Left colon (tissue), 2 donors: ENCODE measurements around the gene TNS3. TPM values are rescaled to one million over a fixed set of nuclear protein-coding genes. Genes with fewer than 3 reads are reported as not detected.

Source experiments
- ATAC-seq: fragments of 200-7000 bp; cut with Tn5 transposase; one replicate; pipeline ENCODE4 v1.9.1; 2020; ENCODE audit warnings: mild to moderate bottlenecking, moderate library complexity
- DNase-seq, 2 donors: peaks; one replicate each; pipeline ENCODE4 v3.0.0-alpha.2; 2020
- intact Hi-C, 2 donors: fragments of 100-400 bp; cut with DNase I in 1 of 2; cut with micrococcal nuclease in 1 of 2; formaldehyde crosslinking; loops; one replicate each; pipeline versions ENCODE4 v1.11.2 to v1.14.0; 2022; cut with DNase I, micrococcal nuclease
- total RNA-seq, 2 donors: library from RNA; stranded (reverse); fragmentation: NEBNext Ultra II Directional; extraction: Animal tissue kit (Norgen Biotek cat#: 25700); gene quantifications; one replicate each; pipeline ENCODE4 v1.2.1, GENCODE V29; 2021
- donor health status: DM: no; HTN: no; CAD: no.
- donor health status: DM: yes; HTN: yes; CAD: no.

Gene TNS3
- total RNA-seq, 2 donors from 2014 or later, result 56.9 to 62.3 TPM

- ATAC-seq, result no peak
- no peak for DNase-seq
- intact Hi-C loops, result no loop called here
Measured at GRCh38 chr7:47345857-47346298, 236.0 kb downstream of the TNS3 start.

- DNase-seq (no peak), ATAC-seq (no peak)
- intact Hi-C loops, result no loop called here
Measured at GRCh38 chr7:47344171-47344955, 237.5 kb downstream of the TNS3 start.

- no peak for ATAC-seq
Measured at GRCh38 chr7:47343061-47343455, 238.9 kb downstream of the TNS3 start.

GRCh38 chr7:47342296-47343060 lies 239.4 kb downstream of the TNS3 start:
- peak; percentile 49 for ATAC-seq
- intact Hi-C loops, result no loop called here
- no peak for DNase-seq

More at GRCh38 chr7:47343061-47343455, 238.9 kb downstream of the TNS3 start:
- intact Hi-C loops, result no loop called here
- DNase-seq, result no peak

GRCh38 chr7:47340517-47340916 lies 241.4 kb downstream of the TNS3 start:
- intact Hi-C loops, result no loop called here
- DNase-seq (no peak), ATAC-seq (no peak)

DNA sequence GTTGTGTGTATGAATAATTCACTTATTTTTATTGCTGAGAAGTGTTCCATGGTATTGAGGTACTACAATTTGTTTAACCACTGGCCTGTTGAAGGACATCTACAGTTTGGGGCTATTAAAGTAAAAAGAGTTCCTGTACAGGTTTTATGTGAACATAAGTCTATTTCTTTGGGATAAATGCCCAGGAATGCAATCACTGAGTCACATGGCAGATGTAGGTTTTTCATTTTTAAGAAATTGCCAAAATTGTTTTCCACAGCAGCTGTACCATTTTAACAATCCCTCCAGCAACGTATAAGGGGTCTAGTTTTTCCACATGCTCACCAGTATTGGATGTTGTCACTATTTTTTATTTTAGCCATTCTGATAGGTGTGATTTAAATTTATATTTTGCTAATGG lies 243.9 kb downstream of the TNS3 start:
- intact Hi-C loops, result no loop called here
- ATAC-seq (no peak), DNase-seq (no peak)

GRCh38 chr7:47337531-47337930 lies 244.4 kb downstream of the TNS3 start:
- DNase-seq (no peak), ATAC-seq (peak; percentile 19)
- intact Hi-C loops, result no loop called here

GRCh38 chr7:47336472-47337425 lies 245.2 kb downstream of the TNS3 start:
- no peak for ATAC-seq
- intact Hi-C loops, result no loop called here
- no peak for DNase-seq

GRCh38 chr7:47335557-47336471 lies 246.1 kb downstream of the TNS3 start:
- ATAC-seq, result no peak
- no peak for DNase-seq
- intact Hi-C loops, result no loop called here

DNA sequence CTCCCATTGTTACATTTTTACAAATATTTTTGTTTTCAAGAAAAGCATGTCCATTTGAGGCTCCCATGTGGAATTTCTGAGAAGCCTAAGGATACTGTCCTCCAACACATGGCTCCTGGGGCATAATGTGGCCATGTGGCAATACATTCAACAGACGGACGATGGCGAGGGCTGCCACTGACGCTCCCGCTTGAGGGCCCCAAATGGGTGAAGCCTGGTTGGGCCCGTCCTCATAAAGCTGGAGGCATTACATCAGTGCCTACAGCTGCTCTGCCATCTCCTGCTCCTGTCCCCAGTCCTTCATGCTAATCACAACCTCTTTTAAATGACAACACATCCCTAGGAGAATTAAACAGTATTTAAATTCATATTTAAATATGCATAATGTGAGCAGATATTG lies 246.8 kb downstream of the TNS3 start:
- intact Hi-C loops, result no loop called here
- DNase-seq (no peak), ATAC-seq (no peak)

DNA sequence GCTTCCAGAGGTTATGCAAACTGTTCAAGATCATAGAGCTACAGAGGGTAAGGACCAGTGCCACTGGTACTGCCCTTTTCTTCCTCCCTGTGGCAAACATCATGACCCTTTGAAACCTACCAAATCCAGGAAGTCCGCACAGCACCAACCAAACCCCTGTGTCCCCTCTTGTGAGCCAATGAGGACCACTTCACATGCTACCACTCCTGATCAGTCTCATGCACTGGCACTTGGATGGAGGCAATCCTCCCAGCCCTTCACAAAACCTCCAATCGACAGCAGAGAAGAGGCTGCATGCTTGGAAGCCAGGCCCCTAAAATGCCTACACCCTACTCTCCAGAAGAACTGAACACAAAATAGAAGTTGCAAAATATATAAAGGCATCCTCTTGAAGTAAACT lies 248.0 kb downstream of the TNS3 start:
- ATAC-seq (no peak), DNase-seq (no peak)
- intact Hi-C loops, result no loop called here

DNA sequence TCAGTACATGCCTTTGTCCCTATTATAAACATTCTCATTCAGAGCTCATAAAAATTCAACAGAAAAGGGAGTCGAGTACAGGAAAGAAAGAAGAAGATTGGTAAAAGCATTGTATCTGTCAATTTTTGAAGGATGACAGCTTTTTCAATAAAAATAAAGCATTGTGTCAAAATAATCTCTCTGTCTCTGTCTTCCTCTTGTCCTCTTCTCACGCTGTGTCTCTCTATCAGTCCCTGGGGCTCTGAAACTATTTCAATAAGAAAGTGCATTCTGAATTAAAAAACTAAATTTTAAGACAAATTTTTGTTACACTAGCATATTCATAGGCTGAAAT lies 248.4 kb downstream of the TNS3 start:
- intact Hi-C loops, result no loop called here
- ATAC-seq (peak; percentile 19), DNase-seq (no peak)

DNA sequence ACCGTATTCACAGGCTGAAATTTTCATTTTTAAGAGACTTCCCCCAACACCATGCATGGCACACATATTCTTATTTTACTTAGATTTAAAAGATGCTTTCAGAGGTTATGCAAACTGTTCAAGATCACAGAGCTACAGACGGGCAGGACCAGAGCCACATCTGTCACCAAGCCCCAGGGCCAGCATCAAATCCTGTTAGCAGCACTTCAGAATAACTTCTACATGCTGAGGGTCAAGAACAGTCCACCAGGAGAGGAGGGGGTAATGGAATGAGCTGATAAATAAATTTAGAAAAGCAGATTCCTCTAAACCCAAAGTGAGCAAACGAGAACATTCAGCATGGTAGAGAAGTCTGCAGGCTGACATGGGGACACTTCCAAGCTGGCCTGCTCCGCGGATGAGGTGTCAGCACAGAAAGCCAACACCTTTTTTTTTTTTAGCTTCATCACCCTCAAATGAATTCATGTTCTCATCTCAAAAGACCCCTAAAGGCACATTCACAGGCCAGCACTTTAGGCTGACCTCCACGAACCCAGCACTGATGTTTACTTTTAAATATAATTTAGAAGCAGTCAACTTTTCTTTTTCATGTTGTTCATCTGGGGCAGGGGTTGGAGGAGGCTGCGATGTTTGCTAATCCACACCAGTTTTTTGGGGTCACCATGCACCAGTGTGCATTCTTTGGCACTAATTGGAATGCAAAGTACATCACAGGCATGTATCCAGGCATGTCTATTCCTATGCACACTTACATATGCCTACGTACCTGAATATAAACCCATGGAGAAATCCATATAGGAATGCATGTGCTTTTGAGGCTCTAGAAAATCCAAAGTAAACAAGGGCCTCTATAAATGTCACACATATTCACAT lies 249.0 kb downstream of the TNS3 start:
- ATAC-seq, result no peak
- DNase-seq, result no peak
- intact Hi-C loops, result no loop called here

DNA sequence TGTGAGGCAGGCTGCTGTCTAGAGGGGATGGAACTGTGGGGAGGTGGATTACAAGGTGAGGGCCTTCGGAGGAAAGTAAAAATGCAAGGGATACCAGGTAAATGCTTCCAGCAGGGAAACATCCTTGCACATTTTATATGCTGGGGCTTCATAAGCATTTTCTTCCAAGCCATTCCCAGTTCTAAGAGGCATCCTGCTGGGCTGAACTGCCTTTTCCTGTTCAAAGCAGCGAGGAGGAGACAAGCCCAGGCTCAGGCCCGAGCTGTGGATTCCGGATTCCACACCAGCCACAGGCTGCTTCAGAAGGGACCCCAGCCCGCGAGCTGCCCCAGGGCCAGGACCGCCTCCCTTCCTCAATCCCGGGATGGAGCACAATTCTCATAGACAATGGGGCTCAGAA lies 249.7 kb downstream of the TNS3 start:
- intact Hi-C loops, result no loop called here
- ATAC-seq (no peak), DNase-seq (no peak)

DNA sequence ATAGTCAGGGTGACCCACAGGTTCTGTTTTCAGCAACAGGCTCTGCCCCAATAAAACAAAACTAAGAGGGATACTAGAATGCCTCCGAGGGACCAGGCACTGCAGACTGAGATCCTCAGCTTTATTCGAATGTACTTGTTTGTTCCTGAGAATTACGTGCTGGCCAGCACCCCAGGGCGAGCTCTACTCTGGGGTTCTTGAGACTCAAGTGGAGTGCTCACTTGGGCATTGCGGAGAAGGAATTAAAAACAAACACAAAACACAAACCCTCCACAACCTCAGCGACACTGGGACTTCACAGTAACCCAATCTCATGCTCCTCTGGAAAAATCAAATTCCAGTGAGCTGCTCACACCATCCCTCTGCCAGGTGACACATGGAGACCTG lies 250.7 kb downstream of the TNS3 start:
- DNase-seq (no peak), ATAC-seq (no peak)
- intact Hi-C loops, result no loop called here

- ATAC-seq, result no peak
- no peak for DNase-seq
- intact Hi-C loops, result no loop called here
Measured at GRCh38 chr7:47330561-47331178, 251.2 kb downstream of the TNS3 start.

- DNase-seq (no peak), ATAC-seq (no peak)
- intact Hi-C loops, result no loop called here
Measured at GRCh38 chr7:47330026-47330425, 251.9 kb downstream of the TNS3 start.
